ENCODE data around the gene SLC37A1.
"Not testable (repeated sequence)": the region's sequence is repeated elsewhere in the genome, so short reads cannot be mapped to it uniquely, and the experiment has no call there.

The SLC37A1 gene

GRCh38 chr21:42513151-42513984 lies at the start of gene SLC37A1:
TSS of gene SLC37A1 (plus strand) at chr21:42513852. CDS start at chr21:42518455, 4,603 bp downstream.
- DNase-seq = peak; percentile 42

- DNase-seq = peak; percentile 69
These were observed 49.7 kb upstream of the SLC37A1 start for GRCh38 chr21:42463861-42464515.

DNA sequence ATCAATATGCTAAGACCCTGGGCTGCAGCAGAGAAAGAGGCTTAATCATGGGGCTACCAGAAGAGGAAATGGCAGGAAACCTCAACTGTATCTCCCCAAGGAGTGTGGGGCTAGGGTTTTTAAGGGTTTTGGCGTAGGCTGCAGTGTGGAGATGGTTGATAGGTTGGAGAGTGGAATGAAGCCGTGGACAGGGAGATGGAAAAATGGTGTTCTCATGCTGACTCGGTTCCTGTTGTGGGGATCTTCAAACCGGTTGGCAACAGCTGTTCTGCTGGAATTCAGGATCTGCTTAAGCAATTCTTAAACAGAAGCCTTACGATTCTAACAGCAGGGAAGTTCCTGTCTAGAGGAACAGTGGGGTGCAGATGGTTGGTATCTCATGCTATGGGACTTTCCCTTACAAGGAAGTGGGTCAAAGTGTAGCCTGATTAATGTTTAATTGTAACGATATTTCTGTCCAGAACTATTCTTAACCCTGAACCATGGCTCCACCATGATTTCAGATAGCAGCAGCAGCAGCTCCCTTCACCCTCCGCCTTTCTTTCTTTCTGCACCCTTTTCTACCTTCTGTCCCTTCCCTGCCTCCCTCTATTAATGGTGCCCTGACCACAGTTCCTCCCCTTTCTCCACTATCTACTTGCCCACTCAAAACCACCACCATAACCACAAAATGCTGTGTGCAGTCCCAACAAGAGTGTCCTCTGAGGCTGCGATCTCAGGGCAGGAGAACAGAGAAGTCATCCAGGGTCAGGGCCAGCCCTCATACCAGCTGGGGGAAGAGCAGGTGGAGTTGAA lies 48.4 kb upstream of the SLC37A1 start:
- DNase-seq = no peak

GRCh38 chr21:42465803-42466127 lies 47.9 kb upstream of the SLC37A1 start:
- DNase-seq = no peak

- no peak for DNase-seq
These were observed 47.0 kb upstream of the SLC37A1 start for GRCh38 chr21:42466700-42467099.

- DNase-seq = no peak
These were observed 46.3 kb upstream of the SLC37A1 start for GRCh38 chr21:42467140-42467983.

- no peak for DNase-seq
These were observed 45.0 kb upstream of the SLC37A1 start for GRCh38 chr21:42468491-42469131.

GRCh38 chr21:42469272-42469671 lies 44.4 kb upstream of the SLC37A1 start:
- DNase-seq = no peak

GRCh38 chr21:42469726-42470125 lies 43.9 kb upstream of the SLC37A1 start:
- not testable (repeated sequence) for DNase-seq

DNA sequence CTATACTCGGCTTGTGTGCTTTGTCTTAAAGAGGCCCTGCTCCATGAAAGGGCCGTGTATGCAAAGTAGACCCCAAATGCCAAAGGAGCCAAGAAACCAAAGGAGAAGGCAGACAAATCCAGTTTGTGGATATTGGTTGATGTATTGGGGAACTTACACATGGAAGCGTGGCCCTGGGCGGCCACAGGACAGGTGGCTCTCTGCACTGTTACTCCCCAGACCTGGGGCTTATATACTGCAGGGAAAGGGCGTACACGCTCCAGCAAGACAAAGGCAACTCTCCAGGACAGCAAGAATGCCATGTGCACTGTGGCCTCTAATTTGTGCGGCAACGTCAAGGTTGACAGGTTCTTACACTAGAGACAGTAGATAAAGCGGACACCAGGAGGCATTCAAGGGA lies 42.4 kb upstream of the SLC37A1 start:
- DNase-seq = no peak

GRCh38 chr21:42471716-42472330 lies 41.8 kb upstream of the SLC37A1 start:
- DNase-seq = no peak

GRCh38 chr21:42472521-42472920 lies 41.1 kb upstream of the SLC37A1 start:
- no peak for DNase-seq

DNA sequence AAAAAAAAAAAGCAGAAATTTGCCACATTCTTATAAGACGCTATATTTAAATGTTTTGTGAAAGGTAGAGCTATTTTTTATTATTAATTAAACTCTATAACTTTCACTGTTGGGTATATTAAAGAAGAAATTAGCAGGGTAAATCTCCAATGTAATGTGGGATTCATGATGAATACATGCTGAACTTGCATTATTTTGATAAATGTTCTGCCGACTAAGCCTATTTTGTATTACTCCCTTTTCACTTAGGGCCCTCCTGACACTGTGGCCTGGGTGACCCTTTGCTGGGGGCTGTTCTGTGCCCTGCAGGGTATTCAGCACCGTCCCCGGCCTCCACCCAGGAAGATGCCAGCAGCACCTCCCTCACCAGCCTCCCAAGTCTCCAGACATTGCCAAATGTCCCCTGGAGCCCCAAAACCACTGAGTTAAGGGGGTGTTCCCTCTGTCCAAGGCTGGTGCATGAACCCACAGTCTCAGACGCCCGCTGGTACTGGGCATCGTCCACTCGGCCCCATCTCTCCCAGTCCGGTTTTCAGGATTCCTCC lies 40.1 kb upstream of the SLC37A1 start:
- DNase-seq = no peak

DNA sequence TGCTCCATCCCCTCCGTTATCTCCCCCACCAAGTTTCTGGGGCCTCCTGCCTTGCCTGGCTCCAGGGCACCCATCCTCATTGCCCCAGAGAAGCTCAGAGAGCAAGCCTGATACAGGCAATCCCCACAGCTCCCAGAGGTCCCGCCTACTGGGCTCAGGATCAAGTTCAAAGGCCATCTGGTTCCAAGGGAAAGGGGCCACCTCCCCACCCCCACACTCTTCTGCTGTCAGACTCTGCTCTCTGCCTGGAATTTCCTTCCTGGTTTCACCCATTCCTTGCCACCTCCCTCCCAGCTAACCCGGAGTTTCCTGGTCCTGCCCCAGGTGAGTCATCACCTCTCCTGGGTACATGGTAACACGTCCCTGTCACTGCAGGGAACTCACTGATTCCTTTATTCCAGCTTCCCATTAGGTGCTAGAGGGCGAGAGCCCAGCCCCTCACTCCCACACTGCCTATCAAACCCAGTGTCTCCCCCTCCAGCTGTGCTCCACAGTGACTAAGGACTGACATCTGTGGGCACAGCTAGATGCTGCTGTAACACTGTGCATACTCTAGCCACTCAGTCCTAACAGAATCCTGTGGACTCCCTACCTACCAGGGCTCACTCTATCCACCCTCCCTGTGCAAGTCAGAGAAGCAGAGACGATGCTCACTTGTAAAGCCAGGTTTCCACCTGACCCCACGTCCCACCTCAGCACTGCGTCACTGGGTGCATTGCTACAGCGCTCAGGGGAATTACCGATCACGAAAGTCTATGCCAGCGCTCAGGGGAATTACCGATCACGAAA lies 39.4 kb upstream of the SLC37A1 start:
- no peak for DNase-seq

GRCh38 chr21:42475036-42475435 lies 38.6 kb upstream of the SLC37A1 start:
- no peak for DNase-seq

GRCh38 chr21:42475526-42476387 lies 37.9 kb upstream of the SLC37A1 start:
- no peak for DNase-seq

GRCh38 chr21:42476388-42477331 lies 37.0 kb upstream of the SLC37A1 start:
- DNase-seq = no peak

DNA sequence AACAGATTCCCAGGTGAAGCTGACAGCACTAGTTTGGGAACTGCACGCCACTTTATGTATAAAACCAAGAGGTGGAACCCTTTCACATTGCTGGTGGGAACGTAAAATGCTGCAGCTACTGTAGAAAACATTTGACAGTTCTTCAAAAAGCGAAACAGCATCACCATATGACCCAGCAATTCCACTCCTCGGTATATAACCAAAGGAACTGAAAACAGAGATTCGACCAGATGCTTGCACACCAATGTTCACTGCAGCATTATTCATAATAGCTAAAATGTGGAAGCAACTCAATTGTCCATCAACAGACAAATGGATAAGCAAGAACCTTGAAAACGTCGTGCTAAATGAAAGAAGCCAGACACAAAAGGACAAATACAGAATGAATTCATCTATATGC lies 35.1 kb upstream of the SLC37A1 start:
- DNase-seq = no peak
